NOMO-1 treated with dmso at 0.1 percent for 144 hours (cell line): Measurements from ENCODE around the gene NOC3L.

Experiments used
- DNase-seq: peaks from one replicate; lab custom pipeline; 2025; ENCODE audit not compliant: unreplicated experiment; lab: John Stamatoyannopoulos, UW

Gene NOC3L

DNA sequence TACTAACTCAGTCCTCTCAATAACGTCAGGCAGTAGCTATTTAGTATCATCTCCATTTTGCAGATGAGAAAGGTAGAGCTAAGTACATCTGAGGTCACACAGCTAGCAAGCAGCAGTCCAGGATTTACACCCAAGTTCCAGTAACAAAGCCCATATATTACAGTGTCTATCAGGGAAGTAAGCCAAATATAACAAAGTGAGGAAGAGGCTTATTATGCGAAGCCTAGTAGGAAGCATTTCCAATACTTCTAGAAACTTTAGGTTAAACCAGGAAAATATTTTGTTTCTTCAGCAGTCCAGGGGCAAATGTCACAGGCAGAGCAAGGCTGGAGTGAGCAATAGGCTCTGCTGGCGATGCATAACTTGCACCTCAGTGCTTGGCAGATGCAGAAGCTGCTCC lies 53.9 kb downstream of the NOC3L start:
- no peak for DNase-seq

DNA sequence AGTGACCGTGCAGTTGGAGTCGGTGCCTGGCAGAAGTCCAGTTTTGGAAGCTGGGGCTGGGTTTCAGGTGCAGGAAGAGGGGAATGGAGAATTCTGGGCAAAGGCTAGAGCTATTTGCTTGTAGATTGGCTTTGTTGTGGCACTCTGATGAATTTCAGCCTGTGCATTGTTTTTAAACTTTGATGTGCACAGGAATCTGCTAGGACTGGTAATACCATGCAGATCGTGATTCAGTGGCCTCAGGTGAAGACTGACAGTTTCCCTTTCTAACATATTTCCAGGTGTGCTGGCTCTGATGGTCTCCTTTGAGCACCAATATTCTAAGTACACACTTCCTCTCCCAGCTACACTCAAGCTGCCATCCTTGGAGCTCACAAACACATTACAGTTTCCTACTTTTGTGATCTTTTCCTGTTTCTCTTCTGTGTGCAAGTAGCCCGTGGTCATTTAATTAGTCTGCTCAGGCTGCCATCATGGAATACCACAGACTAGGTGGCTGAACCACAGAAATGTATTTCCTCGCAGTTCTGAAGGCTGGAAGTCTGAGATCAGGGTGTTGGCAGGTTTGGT lies 55.6 kb downstream of the NOC3L start:
- DNase-seq: no peak

DNA sequence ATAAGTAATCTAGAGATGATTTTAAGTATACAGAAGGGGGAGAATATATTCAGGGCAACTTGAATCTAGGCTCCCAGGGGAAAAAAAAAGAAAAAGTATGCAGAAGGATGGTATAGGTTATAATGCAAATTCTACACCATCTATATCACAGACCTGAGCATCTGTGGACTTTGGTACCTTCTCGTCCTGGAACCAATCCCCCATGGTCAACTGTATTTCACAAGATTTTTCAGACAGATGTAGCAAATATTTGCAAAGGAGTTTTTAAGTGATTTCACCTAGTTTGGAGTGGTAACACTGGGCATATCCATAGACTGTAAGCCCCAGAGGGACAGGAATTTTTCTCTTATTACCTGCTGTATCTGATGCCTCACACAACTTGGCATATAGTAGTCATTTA lies 58.8 kb downstream of the NOC3L start:
- DNase-seq: no peak

DNA sequence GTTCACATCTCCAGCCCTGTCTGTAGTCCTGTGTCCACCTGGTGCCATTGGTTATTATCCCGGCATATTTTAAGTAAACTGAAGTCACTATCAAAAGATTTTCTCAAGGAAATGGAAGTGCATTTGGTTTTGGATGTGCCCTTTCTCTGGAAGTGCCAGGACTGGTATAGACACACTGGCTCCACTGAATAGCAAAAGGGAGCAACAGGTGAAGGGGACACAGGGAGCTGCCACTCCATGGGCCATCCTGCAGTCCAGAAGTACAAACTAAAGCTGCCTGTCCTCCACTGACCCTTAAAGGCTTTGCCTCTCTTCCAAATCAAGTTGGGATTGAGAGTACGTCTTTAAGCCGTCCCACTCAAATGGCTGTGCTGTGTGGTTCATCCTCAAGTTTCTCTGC lies 62.7 kb downstream of the NOC3L start:
- no peak for DNase-seq

DNA sequence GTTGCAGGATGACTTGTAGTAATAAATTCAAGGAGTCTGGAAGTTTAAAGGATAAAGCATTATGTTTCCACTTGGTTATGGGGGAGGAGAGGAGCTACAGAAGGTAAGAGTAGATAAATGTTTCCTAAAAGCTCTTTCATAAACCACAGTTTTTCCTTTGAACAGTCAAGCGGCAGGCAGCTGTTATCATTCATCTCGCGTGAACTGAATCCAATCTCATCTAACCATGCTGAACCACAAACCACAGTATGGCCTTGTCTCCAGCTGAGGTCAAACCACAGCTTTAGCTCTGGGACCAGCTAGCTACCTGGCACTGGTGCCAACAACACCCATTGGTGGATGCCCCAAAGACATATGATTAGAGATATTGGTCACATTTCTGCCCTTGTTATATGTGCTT lies 63.3 kb downstream of the NOC3L start:
- no peak for DNase-seq

GRCh38 chr10:94294168-94294567 lies 68.6 kb downstream of the NOC3L start:
- DNase-seq: no peak

DNA sequence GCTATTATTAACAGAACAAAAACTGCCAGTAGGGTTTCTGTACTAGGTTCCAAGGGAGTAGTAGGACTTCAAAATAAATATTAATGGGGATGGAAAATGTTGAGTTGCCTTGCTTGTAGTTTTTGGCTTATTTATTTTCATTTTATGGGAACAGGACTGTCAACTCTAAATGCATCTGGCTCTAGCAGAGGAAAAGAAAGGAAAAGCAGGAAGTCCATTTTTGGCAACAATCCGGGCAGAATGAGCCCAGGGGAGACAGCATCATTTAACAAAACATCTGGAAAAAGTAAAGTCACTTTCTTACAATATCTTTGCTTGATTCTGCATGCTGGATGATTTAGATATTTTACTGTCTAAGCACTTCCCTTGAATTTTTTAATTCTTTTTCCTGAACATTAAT lies 69.4 kb downstream of the NOC3L start:
- DNase-seq: no peak

DNA sequence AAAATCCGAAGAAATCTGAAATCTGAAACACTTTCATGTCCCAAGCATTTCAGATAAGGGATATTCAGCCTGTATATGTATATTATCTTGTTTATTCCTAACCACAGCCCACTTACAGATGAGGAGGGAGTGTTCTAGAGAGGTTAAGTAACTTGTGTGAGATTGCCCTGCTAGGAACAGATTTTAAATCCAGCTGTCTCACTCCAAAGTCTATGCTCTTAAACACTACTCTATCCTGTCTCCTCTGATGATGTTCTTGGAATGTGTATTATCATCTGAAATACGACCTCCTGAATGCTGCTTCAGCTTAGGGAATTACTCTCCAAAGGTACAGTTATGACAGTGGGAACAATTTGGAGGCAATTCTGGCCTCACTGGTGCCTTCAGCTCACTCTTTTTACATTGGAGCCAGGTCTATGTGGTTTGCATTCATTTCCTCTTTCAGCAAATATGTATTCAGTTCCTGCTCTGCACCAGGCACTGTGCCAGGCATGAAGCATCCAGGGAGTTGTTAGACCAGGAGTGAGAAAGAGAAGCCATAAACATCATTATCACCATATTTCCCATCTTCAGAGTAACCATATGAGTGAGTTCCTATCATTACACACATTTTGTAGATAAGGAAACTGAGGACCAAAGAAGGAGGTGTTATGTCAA lies 70.2 kb downstream of the NOC3L start:
- no peak for DNase-seq

- DNase-seq: no peak
Measured at GRCh38 chr10:94288361-94289101, 74.2 kb downstream of the NOC3L start.

DNA sequence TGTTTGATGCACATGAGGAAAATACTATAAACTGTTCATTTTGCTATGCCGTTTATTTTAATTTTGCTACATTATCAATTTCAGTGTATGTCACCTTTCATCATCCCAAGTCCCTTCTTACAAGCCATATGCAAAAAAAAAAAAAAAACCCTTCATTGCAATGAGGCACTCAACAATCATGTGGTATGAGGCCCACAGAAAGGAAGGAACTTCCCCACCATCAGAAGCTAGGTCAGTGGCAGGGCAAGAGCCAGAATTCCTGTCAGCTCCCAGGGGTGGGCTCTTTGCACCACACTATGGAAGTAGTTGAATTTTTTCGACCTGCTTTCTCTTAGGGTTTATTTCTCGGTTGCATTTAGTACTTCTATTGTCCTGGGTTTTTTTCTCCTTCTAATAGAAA lies 75.4 kb downstream of the NOC3L start:
- DNase-seq: no peak

GRCh38 chr10:94286901-94287300 lies 75.8 kb downstream of the NOC3L start:
- DNase-seq: no peak

GRCh38 chr10:94285271-94285670 lies 77.5 kb downstream of the NOC3L start:
- no peak for DNase-seq
